Mucosa of gallbladder (tissue), 1 donor: ENCODE data around the gene CRHR1. TPM values are rescaled to one million over a fixed set of nuclear protein-coding genes. Genes with fewer than 3 reads are reported as not detected.

Experiments used
- DNase-seq: peaks from one replicate; pipeline ENCODE4 v3.0.0-alpha.2; 2020; ENCODE audit warnings: low spot score
- total RNA-seq: library from RNA; stranded (reverse); gene quantifications from one replicate; pipeline ENCODE4 v1.2.1, GENCODE V29; 2021
- donor health status: DM: no; HTN: no; CAD: no.

Gene CRHR1
- total RNA-seq, 1 donor from 2014 or later, result not detected

DNA sequence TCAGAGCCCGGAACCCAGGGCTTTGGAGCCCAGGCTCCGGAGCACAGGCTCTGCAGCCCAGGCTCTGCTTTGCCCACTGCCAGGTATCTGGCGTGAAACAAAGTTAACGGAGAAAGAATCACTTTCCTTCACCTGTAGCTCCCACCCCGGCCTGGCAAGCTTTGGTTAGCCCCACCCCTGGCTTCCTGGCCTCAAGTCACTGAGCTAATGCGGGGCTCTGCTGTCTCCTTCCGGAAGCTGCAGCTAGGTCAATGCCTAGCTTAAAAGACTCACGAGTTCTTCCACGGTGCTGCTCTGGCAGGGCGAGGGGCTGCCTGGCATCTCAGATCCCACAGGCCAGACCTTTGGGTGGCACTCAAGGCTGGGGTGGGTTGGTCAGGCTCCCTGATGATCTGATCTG lies 39.5 kb downstream of the CRHR1 start:
- DNase-seq, result no peak

DNA sequence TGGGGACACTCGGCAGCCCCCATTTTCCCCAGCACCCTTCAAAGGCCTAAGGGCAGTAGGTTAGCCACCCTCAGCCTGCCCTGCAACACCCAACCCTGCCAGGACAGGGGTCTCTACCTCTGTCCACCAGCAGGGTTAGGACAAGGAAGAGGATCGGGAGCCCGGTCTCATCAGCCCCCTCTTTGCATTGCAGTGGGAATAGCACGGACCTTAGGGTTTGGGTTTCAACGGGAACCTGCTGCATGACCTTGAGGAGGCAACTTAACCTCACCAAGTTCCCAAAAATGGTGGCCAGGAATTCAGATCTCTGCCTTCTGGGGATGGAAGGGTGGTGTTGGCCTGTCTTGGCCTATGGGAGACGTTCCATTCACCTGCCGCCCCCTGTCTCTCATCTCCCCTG lies 40.4 kb downstream of the CRHR1 start:
- no peak for DNase-seq

DNA sequence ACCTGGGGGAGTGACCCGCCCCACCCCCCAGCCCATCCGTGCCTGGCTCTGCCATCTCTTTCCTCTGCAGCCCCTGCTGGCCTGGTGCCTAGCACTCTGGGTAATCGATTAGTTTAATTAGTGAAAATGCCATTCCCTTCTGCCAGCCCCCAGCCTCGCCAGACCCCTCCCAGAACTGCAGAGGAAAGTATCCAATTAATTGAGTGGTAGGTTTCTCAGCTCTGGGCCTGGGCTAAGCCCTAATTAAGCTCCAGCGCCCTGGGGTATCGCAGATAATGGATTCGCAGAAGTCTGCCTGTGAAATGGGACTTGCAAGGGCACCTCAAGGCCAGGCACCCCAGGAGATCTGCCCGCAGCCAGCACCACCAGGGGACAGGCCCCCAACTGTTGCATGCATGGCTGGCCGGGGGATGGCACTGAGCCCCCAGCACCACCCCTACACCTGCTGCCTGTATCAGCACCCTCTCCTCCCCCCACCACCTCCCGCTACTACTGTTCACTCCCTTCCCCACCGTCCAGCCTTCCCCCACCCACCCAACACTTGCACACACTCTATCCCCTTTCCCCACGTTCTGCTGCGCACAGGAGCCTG lies 40.9 kb downstream of the CRHR1 start:
- no peak for DNase-seq

DNA sequence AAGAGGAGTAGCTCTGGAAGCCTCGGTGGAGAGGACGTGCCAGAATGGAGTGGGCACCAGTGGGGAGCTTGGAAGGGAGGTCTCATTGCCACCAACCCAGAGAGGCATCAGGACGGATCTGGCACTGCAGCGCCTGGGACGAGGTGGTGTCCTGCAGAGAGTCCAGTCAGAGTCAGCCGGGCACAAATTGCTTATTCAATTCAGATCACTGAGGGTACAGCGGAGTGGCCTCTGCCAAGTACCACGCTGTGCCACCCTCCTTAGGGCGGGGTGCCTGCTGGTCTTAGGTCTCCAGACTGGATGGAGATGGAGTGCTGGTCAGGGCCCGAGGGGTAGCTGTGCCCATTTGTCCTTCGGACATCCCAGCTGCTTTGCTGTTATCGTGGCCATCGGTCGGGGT lies 41.7 kb downstream of the CRHR1 start:
- no peak for DNase-seq

DNA sequence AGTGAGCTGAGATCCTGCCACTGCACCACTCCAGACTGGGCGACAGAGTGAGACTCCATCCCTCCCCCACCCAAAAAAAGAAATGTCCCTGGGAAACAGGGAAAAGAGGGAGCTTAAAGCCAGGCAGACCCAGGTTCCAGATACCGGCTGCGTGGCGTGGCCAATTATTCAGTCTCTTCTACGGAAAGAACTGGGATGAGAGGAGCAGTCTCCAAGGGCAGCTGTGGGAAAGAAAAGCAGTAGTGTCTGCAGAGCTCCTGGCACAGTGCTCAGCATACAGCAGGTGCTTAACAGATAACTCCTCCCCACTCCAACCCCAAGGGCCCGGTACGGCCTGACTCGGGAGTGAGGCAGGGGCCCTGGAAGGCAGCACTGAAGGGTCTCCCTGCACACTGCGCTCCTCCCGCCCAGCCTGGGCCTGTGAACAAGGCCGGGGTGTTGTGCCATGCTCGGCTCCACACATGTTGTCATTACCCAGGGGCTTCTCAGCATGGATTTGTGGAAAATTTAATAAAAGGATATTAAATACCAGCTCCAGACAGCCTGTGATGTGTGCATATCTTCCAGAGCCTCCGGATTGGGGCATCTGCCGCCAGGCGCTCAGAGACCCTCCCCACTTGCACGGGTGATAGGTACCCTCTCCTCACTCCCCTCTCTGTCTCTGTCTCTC lies 42.9 kb downstream of the CRHR1 start:
- DNase-seq, result no peak

DNA sequence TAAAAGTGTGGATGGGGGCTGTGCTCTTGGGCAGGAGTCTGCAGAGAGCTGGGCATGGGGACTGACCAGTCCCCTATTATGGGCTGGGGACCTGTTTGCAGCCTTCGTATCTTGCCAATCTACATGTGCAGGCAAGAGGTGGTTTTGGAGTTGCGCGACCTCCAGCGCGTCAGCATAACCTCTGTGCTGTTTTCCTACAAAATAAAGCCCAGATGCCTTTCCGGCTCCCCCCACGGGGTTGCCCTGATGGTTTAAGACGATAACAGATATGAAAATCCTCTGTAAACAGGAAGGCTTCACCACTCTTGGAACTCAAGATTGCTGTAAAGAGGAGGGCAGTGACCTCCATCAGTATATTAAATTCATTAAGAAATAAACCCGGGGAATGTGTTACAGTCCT lies 44.1 kb downstream of the CRHR1 start:
- DNase-seq, result no peak

DNA sequence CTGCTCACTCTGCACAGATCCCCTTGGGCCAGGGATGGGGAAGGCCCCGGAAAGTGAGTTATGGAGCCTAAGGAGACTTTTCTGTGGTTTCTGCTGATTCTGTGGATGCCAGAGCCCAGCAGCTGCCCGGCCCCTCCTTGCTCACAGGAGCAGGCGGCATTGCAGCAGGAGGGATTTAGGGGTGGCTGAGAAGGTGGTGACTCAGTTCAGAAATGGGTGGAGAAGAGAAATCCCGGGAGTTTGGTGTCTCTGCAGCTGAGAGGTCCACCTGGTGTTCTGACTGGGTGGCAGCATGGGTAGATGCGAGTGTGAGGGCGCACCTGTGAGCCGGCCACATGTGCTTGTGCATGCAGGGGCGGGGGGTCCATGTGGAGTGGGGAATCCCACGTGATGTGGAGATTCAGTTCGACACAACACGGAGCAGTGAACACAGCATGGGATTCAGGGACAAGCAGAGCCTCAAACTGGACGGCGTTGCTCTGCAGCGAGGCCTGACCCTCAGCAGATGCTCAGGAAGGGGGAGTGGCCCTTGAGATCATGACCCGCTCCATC lies 44.5 kb downstream of the CRHR1 start:
- no peak for DNase-seq

DNA sequence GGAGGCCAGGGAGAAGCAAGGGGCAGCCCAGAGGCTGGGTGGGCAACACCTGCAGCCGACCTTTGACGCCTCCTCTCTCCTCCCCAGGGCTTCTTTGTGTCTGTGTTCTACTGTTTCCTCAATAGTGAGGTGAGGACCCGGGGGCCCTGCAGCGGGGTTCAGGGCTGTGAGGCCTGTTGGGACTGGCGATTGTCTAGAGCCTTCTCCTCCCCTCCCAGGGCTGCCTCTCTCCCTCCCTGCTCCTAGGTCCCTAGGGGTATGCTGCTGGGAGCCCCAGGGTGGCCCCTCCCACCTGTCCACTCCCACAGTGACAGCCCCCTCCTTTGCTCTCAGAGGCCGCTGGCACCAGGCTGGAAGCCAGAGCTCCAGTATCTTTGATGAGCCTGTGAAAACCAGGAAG lies 49.8 kb downstream of the CRHR1 start:
- no peak for DNase-seq

DNA sequence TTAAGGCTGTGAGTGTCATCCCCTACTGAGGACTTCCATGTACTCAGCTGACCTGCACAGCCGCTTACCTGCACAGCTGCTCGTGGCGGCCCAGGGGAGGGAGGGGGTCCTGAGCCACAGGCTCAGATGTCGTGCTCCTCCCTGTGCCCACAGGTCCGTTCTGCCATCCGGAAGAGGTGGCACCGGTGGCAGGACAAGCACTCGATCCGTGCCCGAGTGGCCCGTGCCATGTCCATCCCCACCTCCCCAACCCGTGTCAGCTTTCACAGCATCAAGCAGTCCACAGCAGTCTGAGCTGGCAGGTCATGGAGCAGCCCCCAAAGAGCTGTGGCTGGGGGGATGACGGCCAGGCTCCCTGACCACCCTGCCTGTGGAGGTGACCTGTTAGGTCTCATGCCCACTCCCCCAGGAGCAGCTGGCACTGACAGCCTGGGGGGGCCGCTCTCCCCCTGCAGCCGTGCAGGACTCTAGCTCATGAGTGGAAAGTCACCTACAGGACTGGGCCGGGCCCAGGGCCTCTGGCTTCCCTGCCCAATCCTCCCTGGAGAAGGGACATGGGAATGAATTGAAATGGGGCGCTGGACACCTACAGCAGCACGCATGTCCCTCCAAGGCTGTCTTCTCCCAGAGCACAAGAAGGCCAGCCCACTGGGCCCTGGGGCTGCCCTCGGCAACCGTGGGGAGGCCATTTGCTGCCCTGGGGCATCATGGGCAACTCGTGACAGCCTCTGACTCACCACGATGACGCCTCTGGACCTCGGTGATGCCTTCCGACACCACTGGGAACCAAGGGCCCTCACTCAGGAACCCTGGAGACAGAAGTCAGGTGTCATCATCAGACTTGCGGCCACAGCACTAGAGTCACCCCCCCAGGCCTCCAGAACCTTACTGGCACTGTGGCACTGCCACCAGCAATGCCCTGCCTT lies 50.6 kb downstream of the CRHR1 start:
- no peak for DNase-seq

DNA sequence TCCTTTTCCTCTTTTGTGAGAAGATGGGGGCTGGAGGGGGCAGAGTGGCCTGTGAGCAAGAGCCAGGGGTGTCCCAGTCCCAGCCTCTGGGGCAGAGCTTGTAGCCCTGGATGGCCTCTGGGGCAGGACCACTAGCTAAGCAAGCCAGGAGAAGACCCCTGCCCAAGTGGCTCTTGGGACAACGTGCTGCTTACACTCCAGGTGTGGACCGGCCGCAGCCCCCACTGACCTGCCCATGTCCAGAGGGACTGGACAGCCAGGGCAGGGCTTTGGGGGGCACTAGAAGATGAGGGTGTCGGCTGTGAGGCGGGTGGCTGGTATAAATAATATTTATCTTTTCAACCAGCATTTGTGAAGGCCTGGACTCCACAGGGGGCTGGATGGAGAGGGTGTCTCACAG lies 51.4 kb downstream of the CRHR1 start:
- no peak for DNase-seq

DNA sequence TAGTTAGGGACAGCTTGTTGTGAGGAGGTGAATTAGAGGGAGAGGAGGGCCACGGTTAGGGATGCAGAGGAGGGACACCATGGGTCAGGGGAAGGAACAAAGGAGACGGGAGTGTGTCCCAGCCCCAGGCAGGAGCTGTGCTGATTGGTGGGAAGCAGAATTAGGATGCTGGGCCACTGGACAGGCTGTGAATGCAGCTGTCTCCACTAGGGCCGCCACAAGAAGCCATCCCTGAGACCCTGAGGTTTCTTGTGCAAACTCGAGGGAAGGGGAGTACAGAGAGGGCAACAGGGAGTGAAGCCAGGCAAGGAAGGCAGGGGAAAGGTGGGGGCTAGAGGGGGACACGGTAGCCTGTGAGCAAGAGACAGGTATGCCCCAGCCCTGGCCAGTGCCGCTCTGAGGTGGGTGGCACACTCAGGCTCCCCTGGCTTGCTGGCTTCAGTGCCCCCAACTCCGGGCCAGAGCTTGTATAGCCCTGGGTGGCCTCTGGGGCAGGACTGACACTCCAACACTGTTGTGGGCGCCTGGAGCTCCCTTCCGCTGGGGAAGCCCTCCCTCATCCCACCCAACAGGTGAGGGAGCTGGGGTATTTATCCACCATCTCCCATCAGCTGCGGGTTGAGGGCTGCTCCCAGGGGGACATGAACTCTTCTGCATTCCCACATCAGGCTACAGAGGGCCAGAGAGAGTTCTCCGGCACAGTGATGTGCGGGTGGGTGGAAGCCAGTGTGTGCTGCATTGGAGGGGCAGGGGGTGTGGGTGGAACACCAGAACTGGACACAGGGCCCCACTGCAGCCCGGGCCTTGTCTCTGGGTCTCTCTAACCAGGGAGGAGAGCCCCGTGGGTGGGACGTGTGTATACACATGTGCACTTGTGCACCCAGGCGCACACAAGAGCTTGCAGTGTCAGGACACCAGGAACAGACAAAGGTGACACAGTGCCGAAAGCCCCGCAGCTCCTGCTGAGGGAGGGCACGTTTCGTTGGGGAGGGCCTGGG lies 52.2 kb downstream of the CRHR1 start:
- no peak for DNase-seq

DNA sequence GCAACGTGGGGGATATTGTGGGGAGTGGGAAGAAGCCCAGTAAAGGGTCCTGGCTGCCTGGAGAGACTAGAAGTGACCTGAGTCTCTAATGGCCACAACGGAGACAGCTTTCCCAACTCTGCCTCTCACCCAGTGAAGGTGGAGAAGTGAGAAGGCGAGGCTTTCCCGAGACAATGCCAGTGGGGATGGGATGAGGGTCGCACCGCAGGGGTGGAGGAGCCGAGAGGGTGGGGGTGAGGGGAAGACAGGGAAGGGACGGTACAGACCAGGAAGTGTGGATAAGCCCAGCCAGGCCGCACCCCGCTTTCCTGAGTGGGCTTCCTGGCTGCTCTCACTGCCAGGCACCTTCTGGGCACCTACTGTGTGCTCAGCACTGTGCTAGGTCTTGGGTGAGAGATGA lies 53.1 kb downstream of the CRHR1 start:
- DNase-seq, result no peak

DNA sequence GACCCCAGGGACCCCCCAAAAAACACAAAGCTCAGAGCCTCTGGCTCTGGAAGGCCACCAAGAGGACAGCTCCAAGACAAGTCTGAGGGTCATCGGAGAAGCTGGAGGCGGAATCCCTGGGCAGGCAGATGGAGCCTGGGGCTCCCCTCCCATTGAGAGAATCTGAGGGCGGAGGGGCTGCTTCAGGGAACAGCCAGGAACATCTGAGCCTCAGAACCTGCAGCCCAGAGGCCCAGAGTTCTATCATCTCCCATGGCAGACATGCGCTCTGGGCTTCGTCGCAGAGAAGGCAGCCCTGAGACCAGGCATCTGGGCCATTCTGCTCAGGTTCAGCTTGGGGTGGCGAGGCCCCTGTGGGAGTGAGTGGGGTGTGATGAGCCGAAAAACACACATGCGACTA lies 53.5 kb downstream of the CRHR1 start:
- no peak for DNase-seq

DNA sequence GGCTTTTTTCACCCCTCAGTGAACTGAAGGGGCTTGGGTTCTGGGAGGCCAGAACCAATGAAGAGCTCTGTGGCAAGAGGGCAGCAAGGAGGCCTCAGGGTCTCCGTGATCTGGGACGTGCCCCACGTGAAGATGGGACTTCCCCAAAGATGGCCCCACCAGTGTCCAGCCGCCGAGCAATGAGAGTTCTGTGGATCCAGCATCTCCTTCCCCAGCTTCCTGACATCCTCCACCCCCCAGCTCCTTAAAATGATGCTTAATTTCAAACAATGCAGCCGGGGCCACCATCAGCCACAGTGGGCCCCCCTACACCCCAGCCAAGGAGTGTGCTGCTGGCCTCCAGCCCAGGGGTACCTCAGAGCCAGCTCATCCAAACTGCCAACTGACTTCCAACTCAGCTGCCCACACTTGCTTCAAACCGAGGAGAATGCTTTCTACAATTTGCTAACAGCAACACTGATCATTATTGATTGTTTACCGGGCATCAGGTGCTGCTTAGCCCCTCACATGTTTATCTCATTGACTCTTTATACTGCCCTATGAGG lies 54.7 kb downstream of the CRHR1 start:
- DNase-seq, result no peak

DNA sequence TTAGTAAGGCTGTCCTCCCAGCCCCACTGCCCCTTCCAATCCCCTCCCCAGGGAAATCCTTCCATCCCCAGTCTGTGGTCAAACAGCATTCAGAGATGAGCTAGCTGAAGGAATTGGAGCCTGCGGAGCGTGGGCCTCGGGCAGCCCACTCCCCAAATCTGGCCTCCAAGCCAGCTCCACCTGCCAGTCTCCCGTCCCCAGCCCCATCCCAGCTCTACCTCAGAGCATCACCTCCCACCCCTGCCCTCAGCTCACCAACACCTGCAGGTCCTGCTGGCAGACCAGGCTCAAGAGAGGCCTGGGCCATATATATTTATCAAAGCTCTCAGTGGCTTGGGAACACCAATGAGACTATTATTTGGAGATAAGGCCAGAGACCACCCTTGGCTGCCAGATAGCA lies 55.3 kb downstream of the CRHR1 start:
- DNase-seq, result no peak

DNA sequence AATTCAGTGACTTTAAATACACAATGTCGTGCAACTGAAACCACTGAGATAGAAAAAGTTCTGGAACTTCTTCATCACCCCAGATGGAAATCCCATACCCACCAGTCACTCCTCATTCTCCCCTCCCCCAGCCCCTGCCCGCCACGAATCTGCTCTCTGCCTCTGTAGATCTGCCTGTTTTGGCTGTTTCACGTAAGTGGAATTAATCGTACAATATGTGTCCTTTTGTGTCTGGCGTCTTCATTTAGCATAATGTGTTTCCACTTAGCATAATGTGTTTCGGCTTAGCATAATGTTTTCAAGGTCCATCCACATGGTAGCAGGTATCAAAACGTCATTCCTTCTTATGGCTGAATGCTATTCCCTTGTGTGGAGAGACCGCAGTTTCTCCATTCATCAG lies 57.1 kb downstream of the CRHR1 start:
- no peak for DNase-seq

DNA sequence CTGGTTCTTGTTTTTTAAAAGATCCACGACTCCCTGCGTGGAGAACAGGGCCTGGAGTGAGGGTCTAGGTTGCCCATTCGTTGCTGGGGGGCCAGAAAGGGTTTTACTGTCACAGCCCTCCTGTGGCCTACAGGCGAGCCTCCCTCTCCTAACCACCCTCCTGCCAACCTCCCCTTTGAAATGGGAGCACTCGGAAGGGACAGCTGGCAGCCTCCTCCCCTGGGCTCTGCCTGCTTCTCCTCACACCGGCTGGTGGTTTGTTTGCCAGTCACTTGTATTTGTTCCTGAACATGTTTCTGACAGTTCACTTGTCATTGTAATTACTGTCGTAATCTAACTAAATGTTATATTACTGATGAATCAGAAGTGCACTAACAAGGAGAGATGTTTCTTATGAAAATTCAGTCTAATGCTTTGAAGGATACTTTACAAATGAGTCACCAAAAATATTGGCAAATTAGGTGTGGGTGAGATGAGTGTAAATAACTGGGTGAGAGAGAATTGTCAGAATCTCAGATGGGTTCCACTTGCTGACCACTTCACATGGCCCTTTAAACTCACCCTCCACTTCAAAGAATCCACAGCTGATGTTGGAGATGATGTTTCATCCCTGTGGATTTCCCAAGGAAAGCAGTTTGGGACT lies 57.9 kb downstream of the CRHR1 start:
- DNase-seq, result no peak

DNA sequence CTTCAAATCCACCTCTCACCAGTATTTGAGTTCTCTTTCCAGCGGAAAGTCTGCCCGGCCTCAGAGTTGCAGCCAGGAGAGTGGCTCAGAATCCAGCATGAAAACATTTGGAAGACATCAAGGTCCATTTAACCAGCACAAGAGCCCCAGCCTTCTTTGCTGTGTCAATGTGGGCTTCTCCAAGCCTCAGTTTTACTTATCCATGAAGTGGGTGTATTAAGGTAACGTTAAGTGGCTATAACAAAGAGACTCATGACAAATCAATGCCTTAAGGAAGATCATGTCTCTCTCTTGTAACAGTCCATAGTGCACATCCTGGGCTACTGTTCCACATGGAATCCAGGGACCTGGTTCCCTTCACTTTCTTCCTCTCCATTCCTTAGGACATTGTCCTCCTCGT lies 59.6 kb downstream of the CRHR1 start:
- no peak for DNase-seq

DNA sequence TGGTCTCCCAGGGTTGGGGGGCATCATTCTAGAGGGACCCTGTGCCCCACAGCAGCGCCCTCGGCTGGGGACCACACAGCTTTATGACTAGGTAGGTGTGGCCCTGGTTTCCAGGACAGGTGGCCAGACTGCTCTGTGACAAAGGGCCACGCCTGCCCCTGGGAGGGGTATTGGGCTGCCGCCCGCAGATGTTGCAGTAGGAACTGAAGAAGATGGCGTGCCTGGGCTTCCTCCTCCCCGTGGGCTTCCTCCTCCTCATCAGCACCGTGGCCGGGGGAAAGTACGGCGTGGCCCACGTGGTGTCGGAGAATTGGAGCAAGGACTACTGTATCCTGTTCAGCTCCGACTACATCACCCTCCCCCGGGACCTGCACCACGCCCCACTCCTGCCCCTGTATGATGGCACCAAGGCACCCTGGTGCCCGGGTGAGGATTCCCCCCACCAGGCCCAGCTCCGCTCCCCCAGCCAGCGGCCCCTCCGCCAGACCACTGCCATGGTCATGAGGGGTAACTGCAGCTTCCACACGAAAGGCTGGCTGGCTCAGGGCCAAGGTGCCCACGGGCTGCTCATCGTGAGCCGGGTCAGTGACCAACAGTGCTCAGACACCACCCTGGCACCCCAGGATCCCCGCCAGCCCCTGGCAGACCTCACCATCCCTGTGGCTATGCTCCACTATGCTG lies 60.7 kb downstream of the CRHR1 start, which contains the start of gene SPPL2C:
Gene SPPL2C, plus strand, starts transcription at position 187 of the 681 bp plus-strand sequence. Its CDS starts 26 bp downstream, at position 213.
- DNase-seq, result no peak
